Sigmoid colon (tissue), 7 donors: ENCODE data around the gene STAT4. TPM values are rescaled to one million over a fixed set of nuclear protein-coding genes. Genes with fewer than 3 reads are reported as not detected.

Source experiments
- DNase-seq: peaks from one replicate; pipeline ENCODE4 v3.0.0-alpha.2; 2019
- H3K27ac ChIP-seq, 4 donors: fragments of 200-600 bp; sonication (generic); one replicate each; pipeline ENCODE4 v1.5.1; 2016 to 2019; ENCODE audit warnings: mild to moderate bottlenecking in 1 of 4
- H3K27me3 ChIP-seq, 3 donors: fragments of 200-600 bp; sonication (generic); one replicate each; pipeline ENCODE4 v1.5.1; 2019; ENCODE audit warnings: mild to moderate bottlenecking in 1 of 3
- H3K36me3 ChIP-seq, 4 donors: fragments of 200-600 bp; sonication (generic); one replicate each; pipeline ENCODE4 v1.5.1; 2016 to 2019
- H3K4me1 ChIP-seq, 4 donors: fragments of 200-600 bp; sonication (generic); one replicate each; pipeline ENCODE4 v1.5.1; 2017 to 2019
- H3K4me3 ChIP-seq, 4 donors: fragments of 200-600 bp; sonication (generic); one replicate each; pipeline ENCODE4 v1.5.1; 2017 to 2019; ENCODE audit warnings: mild to moderate bottlenecking in 2 of 4, moderate library complexity in 1 of 4
- H3K9me3 ChIP-seq, 4 donors: fragments of 200-600 bp in 3 of 4; sonication (generic) in 3 of 4; one replicate each; pipeline versions ENCODE4 v1.5.1 to v1.6.1; 2013 to 2019
- EP300 ChIP-seq, 4 donors: sonication (generic); formaldehyde crosslinking; IDR thresholded peaks; one replicate each; pipeline ENCODE4 v1.6.1; 2017; ENCODE audit warnings: antibody characterized with exemption in 4 of 4
- POLR2A ChIP-seq, 2 donors: fragments of 450-650 bp; IDR thresholded peaks; one replicate each; pipeline ENCODE4 v1.6.1; 2016; ENCODE audit warnings: antibody characterized with exemption in 2 of 2, mild to moderate bottlenecking in 2 of 2, moderate library complexity in 2 of 2
- POLR2AphosphoS5 ChIP-seq, 4 donors: sonication (generic); formaldehyde crosslinking; IDR thresholded peaks; one replicate each; pipeline ENCODE4 v1.6.1; 2017; ENCODE audit warnings: antibody characterized with exemption in 4 of 4
- WGBS, 2 donors: extraction: QIAGEN DNeasy Blood & Tissue Kit; methylation state at CpG; one replicate each; pipeline ENCODE4 v1.1.7; 2013; 5-methylcytosine and 5-hydroxymethylcytosine counted together
- intact Hi-C: fragments of 100-400 bp; cut with DNase I; formaldehyde crosslinking; loops from one replicate; pipeline ENCODE4 v1.15.1; 2023
- polyA plus RNA-seq, 3 donors: library from polyadenylated mRNA; stranded (reverse); fragments of 200-250 nt; gene quantifications; one replicate each; pipeline ENCODE4 v1.2.3, GENCODE V29; 2013
- total RNA-seq, 4 donors: library from RNA; depleted of rRNA; stranded (reverse); fragments of >200 nt; gene quantifications; one replicate each; pipeline ENCODE4 v1.1.0, GENCODE V29; 2016
- TF ChIP-seq, protein P1 (sequence below), 4 experiments: fragments of 450-650 bp in 3 of 4; fragments of 200-600 bp in 1 of 4; IDR thresholded peaks; one replicate each; pipeline ENCODE4 v1.5.1; 2016 to 2019; ENCODE audit warnings: antibody characterized with exemption in 4 of 4, mild to moderate bottlenecking in 3 of 4, moderate library complexity in 2 of 4
- donor health status: healthy with polysubstance abuse.
- donor health status: Bipolar disorder and iron deficiency.
- donor health status: healthy.

The STAT4 gene
- total and polyA plus RNA-seq, 7 donors: 0.46 to 4.6 (median 0.70) TPM; not detected in 1

DNA sequence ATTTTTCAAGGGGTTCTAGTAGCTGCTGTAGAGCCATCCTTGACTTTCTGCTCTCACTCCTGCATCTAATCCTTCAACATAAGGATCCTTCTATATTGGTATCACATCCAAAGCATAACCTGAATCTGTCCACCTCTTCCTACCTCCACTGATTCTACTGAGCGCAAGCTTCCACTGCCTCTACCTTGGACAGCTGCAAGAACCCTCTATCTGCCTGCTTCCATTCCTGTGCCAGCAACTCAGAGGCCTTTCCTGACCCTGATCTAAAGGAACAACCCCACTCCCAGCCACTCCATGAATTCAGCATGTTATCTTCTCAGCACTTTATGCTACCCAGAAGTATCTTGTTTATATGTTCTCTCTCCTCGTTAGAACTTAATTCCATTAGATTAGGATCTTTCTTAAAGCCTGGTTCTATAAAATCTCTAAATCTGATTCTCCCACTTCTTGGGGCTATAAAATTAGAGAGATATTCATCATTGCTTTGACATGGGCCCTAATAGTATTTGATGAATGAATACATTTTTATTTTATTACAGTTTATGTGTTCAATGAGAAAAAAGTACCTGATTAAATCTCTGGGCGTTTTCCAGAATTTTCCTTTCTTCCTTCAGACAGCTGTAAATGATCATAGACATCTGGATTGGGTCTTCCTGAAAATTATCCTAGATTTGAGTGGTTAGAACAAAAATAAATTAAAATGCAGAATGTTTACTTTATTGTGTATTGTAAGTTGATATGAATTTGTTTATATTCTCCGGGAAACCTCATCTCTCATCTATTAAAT is 143.6 kb downstream of the STAT4 start:
- Histone ChIP-seq H3K9me3 (no peaks in the 10 kb centered on the region), H3K36me3 (peaks cover 16 to 80% (median 41%) of the 10 kb centered on the region in 4 donors), H3K4me3 (no peak overlapping the region), H3K27me3 (no peaks in the 10 kb centered on the region), H3K4me1 (peaks cover 0 to 18% (median 10%) of the 10 kb centered on the region in 4 donors), H3K27ac (no peak overlapping the region)
- no peak for DNase-seq
- TF ChIP-seq POLR2A (IDR thresholded peaks at IDR 0.05) (no peak), EP300 (IDR thresholded peaks at IDR 0.05) (no peak), POLR2AphosphoS5 (IDR thresholded peaks at IDR 0.05) (no peak)
- TF ChIP-seq, protein P1, sequence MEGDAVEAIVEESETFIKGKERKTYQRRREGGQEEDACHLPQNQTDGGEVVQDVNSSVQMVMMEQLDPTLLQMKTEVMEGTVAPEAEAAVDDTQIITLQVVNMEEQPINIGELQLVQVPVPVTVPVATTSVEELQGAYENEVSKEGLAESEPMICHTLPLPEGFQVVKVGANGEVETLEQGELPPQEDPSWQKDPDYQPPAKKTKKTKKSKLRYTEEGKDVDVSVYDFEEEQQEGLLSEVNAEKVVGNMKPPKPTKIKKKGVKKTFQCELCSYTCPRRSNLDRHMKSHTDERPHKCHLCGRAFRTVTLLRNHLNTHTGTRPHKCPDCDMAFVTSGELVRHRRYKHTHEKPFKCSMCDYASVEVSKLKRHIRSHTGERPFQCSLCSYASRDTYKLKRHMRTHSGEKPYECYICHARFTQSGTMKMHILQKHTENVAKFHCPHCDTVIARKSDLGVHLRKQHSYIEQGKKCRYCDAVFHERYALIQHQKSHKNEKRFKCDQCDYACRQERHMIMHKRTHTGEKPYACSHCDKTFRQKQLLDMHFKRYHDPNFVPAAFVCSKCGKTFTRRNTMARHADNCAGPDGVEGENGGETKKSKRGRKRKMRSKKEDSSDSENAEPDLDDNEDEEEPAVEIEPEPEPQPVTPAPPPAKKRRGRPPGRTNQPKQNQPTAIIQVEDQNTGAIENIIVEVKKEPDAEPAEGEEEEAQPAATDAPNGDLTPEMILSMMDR (IDR thresholded peaks at IDR 0.05): no peak
- intact Hi-C loops: no loop called here
- WGBS, 2 donors: 85 to 93% methylated on average over 4 of the region's 4 CpGs

DNA sequence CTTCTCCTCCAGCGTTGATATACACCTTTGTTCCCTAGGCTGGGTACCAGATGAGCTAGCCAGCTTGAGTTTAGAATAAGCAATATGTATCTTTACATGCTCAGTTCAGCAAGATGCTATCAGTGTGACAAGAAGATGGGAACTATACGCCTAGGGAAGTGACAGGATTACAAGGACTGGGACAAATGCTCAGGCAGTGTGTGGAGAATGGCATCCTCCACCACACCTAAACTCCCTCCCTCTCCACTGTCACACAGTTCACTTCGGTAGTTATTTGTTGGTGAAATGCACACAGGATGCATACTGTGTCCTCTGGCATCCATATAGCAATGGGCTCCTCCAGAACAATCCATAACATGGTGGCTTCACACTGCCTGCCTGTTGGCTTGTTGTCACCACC is 144.5 kb downstream of the STAT4 start:
- intact Hi-C loops: no loop called here
- 92 to 99% methylated on average over 3 of the region's 3 CpGs for WGBS, 2 donors
- Histone ChIP-seq H3K4me1 (peaks cover 0 to 9% (median 3%) of the 10 kb centered on the region in 4 donors), H3K27me3 (no peaks in the 10 kb centered on the region), H3K4me3 (no peak overlapping the region), H3K27ac (no peak overlapping the region), H3K9me3 (no peaks in the 10 kb centered on the region), H3K36me3 (peaks cover 16 to 89% (median 41%) of the 10 kb centered on the region in 4 donors)
- TF ChIP-seq, protein P1 (IDR thresholded peaks at IDR 0.05): no peak
- TF ChIP-seq POLR2A (IDR thresholded peaks at IDR 0.05): no peak
- no peak for TF ChIP-seq EP300 (IDR thresholded peaks at IDR 0.05)
- DNase-seq: no peak

DNA sequence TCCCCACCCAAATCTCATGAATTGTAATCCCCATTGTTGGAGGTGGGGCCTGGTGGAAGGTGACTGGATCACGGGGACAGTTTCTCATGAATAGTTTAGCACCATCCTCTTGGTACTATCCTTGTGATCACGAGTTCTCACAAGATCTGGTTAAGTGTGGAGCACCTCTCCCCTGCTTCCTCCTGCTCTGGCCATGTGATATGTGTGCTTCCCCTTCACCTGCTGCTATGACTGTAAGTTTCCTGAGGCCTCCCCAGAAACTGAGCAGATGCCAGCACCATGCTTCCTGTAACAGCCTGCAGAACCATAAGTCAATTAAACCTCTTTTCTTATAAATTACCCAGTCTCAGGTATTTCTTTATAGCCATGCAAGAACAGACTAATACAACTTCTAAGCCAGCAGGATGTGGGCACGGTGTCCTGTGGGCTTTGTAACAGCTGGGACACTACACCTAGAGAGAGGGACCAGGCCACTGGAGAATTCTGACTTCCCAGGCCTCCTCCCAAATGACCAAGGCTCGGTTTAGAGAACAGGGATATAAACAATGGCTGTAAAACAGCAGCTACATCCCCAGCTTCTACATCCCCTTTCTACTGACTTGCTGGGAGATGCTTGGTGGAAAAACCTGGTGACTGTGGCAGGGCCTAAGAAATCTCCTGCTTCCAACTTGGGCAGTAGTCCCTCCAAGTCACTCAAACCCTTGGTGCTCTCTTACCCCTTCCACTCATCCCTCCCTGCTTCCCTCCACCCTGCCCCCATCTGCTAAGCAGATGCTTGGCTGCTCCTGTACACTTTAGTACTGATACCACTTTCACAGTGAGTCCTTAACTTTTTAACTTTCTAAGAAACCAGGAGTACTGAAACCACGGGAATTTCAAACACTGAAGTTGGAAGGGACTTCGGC is 147.1 kb downstream of the STAT4 start:
- 96% methylated on average over 6 of the region's 6 CpGs for WGBS, 2 donors
- intact Hi-C loops: no loop called here
- Histone ChIP-seq H3K27ac (no peak overlapping the region), H3K4me1 (no peaks in the 10 kb centered on the region), H3K36me3 (peaks cover 16 to 100% (median 55%) of the 10 kb centered on the region in 4 donors), H3K27me3 (no peaks in the 10 kb centered on the region), H3K4me3 (no peak overlapping the region), H3K9me3 (no peaks in the 10 kb centered on the region)
- no peak for DNase-seq
- no peak for TF ChIP-seq POLR2AphosphoS5 (IDR thresholded peaks at IDR 0.05)
- TF ChIP-seq, protein P1 (IDR thresholded peaks at IDR 0.05): no peak
- no peak for TF ChIP-seq POLR2A (IDR thresholded peaks at IDR 0.05)
- TF ChIP-seq EP300 (IDR thresholded peaks at IDR 0.05): no peak

DNA sequence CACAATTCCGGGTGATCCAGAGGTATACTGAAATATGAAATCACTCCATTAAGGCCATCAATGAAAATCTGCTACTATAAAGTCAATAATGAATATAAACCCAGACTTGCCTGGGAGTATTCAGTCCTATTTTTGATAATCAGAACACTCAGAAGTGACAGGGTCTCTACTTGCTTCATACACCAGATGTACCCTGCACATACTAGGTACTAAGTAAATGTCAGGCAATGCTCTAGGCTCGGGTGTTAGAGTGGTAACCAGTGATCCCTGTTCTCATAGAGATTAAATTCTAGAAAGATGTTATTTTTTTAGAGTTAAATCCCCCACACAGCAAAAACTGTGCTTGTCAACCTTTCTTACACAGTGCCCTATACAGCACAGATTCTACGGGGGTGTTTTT is 149.2 kb downstream of the STAT4 start:
- Histone ChIP-seq H3K9me3 (no peaks in the 10 kb centered on the region), H3K36me3 (peaks cover 16 to 96% (median 40%) of the 10 kb centered on the region in 4 donors), H3K27ac (no peak overlapping the region), H3K4me1 (peaks cover 0 to 16% (median 12%) of the 10 kb centered on the region in 4 donors), H3K27me3 (no peaks in the 10 kb centered on the region), H3K4me3 (no peak overlapping the region)
- WGBS, 2 donors: 95 to 97% methylated on average over 3 of the region's 3 CpGs
- DNase-seq: no peak
- intact Hi-C loops: no loop called here
- TF ChIP-seq, protein P1 (IDR thresholded peaks at IDR 0.05): no peak
- TF ChIP-seq POLR2AphosphoS5 (IDR thresholded peaks at IDR 0.05): no peak
- TF ChIP-seq POLR2A (IDR thresholded peaks at IDR 0.05): no peak
- no peak for TF ChIP-seq EP300 (IDR thresholded peaks at IDR 0.05)
